Hippocampal formation (tissue), 2 donors: ENCODE data around the gene CKLF.
A peak's percentile ranks its signal among the peaks of the same experiment; 100 is the strongest.
"Not testable (repeated sequence)": the region's sequence is repeated elsewhere in the genome, so short reads cannot be mapped to it uniquely, and the experiment has no call there.

Source experiments
- DNase-seq, 2 donors: peaks; one replicate each; lab custom pipeline; 2025; lab: John Stamatoyannopoulos, UW

Gene CKLF

DNA sequence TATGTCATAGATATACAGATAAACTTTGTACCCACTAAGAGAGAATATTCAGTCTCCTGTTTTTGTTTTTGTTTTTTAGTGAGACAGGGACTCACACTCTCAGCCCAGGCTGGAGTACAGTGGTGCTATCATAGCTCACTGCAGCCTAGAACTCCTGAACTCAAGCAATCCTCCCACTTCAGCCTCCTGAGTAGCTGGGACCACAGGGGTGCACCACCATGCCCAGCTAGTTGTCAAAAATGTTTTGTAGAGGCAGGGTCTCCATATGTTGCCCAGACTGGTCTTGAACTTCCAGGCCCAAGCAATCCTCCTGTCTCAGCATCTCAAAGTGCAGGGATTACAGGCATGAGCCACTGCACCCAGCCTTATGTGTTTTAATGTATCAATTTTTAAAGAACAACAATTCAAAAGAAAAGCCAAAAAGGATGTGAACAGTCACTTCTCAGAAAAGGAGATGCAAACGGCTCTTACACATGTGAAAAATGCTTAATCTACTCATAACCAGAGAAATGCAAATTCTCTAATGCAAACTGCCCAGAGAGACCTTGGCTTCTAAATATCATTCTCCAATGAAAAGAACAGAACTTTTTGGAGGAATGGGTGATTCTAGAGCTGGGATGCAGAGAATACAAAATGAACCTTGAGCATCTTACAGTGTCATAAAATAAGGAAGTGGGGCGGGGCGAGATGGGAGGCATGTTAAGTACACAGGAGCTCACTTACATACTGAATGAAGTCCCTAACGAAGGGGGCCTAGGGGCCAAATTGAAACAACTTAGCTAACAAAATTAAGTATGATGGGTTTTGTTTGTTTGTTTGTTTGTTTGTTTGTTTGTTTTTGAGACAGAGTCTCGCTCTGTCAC lies 44.8 kb downstream of the CKLF start:
- DNase-seq, result no peak

DNA sequence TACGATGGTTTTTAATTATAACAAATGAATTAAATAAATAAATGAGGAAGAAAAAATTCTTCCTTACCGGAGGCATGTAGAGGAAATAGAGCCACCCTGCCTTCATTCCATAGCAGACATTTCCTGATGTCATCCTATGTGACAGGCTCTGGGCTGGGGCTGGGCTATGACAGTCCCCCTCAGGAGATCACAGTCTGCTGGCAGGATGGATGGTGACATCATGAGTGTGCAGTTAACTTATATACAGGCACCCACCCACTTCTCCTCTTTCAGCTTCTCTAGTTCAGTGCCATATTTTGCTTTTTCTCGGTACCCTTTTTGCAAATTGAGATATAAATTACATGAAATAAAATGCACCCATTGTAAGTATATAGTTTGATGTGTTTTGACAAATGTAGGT lies 45.7 kb downstream of the CKLF start:
- no peak for DNase-seq

DNA sequence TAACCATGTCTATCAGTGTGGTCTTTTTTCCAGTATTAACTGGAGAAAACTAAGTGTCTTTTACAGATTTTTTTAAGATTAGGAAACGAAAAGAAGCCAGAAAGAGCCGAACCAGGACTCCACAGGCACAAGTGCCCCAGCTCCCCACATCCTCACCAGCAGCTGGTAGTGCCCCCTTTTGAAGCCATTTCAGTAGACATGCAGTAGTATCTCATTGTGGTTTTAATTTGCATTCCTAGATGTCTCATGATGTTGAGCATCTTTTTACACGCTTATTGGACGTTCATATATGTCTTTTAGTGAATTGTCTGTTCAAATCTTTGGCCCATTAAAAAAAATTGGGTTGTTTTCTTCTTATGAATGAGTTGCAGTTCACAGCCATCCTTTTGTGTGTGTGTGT lies 47.4 kb downstream of the CKLF start:
- DNase-seq, result no peak

DNA sequence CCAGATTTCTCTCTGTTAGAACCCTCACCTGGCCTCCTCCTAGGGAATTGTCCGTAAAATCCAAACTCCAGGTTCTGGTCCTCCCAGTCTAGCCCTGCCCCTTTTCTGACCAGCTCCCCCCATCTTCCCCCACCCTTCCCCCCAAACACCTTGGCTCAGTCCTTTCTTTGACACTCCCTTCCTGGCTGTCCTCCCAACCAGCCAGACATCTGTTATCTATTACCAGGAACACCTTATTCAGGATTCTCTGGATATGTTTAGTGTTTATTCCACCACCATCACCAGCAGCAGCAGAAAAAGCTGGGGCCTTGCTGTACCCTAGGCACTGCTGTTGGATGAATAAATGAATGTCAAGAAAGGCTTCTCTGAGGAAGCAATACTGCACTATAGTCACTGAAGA lies 48.1 kb downstream of the CKLF start:
- no peak for DNase-seq

DNA sequence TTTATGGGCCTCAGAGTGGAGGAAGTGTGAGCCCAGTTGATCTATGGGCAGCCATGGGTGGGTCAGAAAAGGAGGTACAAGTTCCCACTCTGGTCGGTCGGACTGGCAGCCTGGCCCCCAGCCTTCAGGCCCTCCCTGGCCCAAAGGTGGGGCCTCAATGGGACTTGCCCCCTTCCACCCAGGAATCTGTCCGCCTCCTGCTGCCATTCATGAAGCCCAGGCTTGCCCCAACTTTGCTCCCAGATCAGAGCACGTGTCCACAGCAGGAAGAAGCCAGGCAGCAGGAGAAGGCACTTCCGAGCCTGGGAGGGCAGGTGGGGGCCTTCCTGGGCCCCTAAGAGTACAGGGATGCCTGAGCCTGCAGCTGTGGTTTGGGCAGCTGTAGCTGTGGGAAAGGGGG lies 49.1 kb downstream of the CKLF start:
- no peak for DNase-seq

DNA sequence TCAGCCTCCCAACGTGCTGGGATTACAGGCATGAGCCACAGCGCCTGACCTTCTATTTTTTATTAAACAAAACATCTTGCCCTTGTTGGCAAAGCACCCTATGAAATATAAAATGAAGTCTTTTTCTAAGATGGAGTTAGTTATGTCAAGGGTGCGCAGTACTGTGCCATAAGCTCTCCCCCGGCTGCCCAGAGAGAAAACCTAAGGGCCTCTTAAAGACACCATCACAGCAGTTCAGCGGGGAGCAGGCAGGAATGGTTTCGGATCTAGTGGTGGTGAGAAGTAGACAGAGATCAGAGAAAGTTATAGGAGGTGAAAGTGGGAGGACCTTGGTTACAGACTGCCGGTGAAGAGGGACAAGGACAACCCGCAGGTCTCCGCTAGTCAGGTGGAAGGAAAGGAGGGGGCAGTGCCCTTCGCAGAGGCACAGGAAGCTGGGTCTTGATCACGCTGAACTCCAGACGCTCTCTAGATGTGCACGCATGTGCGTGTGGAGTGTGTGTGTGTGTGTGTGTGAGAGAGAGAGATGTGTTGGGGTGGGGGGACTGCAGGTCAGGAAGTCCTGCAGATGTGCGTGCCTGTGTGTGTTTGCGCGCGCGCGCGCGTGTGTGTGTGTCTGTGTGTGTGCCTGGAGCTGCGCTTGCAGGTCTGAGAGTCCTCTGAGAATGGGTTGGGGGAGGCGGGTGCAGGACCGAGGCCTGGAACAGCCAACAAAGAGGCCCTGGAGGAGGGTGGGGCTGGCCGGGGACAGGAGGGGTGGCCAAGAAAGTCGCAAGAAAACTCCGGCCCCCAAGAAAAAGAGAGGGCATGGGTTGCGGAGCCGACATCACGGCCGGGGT lies 51.4 kb downstream of the CKLF start:
- peak in 1 of 2 donors; percentile 35 for DNase-seq

DNA sequence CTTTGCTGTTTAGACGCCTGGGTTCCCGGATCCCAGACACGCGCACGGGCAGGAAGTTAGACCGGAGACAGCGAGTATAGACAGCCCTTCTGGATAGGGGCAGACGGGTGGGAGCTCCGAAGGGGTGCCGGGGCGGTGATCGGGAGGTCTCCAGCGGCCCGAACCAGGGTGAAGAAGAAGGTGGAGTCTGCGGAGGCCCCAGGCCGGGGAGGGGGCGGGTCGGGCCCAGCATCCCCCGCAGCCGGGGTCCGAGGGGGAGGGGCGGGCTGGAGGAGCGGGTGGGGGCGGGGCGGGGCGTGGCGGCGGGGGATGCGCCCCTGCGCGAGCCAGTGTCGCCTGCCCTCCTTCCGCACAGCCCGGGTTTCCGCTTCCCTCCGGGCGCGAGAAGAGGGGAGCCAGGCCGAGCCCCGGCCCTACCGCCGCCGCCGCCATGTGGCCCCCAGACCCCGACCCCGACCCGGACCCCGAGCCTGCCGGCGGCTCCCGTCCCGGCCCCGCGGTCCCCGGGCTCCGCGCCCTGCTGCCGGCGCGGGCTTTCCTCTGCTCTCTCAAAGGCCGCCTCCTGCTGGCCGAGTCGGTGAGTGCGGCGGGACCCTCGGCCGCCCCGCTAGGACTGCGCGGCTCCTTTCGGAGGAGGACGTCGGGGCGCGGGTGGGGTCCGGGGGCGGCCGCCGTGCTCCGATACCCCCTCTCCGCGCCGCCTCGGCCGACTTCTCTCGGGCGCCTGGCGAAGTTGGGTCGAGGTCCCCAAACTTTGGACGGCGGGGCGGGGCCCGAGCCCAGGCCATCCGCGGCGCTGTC lies 52.2 kb downstream of the CKLF start, which contains the start of gene CMTM3:
Gene CMTM3, plus strand, starts transcription at position 329 of the 801 bp plus-strand sequence. Its CDS starts 102 bp downstream, at position 431.
- DNase-seq, result peak in 1 of 2 donors; percentile 43

DNA sequence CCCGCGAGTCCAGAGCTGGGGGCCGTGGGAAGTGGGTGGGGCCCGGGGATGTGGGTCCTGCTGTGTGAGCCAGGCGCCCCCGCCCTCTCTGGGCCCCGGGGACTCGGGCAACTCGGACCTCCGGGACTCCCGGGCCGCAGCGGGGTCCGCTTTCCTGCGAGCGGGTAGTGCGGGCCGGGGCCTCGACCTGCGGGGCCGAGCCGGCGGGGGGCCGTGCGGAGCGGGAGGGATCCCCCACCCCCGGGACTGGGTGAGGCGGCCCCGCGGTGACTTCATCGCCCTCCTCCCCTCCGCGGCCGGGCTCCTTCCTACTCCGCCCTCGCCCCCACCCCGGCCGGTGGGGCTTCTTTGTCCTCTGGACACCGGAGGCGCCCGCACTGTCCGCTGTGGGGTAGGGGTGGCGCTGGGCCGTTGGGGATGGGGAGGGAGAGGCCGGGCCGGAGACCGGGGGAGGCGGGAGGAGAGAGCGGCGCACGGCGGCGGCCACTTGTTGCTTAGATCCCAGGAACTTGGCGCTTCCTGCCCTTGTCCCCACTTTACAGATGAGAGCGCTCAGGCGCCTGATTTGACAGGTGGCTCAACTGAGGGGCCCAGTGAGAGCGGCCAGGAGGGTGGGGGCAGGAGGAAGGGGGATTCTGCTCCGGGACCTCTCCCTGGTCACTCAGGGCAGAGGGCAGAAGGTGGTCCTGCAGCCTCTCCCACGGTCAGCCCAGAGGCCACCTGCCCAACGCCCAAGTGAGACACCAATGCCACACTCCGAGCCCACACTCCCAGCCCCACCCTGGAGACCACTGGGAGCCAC lies 53.0 kb downstream of the CKLF start:
- no peak for DNase-seq

DNA sequence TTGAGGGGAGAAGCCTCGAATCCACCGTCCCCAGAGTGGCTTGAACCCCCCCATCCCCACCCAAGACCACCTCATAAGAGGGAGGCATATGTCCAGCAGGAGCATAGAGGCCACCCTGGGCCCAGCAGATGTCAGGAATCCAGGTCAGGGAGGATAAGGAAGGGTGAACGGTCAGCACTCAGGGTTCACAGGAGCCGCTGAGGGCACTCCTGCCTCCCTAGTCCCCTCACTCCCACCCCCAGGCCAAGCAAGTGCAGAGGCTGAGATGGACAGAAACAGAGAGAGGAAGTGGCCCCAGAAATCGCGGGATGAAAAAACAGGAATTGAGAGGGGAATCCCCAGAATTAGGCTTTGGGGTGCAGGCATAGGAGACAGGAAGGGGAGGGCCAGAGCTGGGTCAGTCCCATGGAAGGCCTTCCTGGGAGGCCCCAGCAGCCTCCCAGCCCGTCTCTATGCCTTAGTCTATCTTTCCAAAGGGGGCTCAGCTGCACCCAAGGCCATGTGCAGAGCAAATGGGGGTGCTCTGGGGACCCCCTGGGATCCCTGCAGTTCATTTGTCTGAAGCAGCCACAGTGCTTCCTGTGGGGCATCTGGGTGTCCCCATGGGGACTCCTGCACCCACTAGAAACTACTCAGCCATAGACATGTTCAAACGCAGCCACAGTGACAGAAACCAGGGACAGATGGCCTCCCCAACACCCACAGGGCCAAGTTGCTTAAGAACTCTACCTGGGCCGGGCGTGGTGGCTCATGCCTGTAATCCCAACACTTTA lies 53.8 kb downstream of the CKLF start:
- DNase-seq, result no peak

DNA sequence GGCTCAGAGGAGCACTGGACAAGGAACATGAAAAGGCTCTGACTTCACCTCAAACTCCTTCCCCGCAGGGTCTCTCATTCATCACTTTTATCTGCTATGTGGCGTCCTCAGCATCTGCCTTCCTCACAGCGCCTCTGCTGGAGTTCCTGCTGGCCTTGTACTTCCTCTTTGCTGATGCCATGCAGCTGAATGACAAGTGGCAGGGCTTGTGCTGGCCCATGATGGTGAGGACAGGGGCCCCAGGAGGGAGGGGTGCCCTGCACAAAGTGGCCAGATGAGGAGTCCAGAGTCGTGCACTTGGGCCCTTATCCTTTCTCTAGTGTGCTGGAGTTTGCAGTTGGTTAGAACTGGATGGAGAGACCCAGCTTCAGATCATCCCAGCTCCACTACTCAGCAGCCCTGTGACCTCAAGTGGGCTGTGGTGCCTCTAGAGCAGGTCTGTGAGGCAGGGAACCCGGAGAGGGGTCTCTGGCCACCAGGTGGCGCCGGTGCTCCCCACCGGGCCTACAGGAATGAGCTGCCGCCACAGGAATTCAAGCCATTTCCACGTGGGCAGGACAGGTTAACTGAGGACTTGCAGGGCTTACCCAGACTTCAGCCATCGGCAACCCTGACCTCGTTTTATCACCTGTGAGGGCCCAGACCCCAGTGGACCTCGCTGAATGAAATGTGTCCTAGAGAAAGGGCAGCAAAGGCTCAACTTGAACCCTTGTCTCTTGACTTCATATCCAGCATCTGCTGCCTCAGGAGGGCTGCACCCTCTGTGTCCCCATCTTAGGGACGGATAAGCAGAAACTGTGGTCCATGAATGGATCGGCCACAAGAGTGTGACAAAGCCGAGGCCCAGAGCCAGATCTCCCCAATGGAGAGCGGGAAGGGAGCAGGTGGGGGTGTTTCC lies 56.1 kb downstream of the CKLF start:
- DNase-seq, result peak; percentile 46 to 65

DNA sequence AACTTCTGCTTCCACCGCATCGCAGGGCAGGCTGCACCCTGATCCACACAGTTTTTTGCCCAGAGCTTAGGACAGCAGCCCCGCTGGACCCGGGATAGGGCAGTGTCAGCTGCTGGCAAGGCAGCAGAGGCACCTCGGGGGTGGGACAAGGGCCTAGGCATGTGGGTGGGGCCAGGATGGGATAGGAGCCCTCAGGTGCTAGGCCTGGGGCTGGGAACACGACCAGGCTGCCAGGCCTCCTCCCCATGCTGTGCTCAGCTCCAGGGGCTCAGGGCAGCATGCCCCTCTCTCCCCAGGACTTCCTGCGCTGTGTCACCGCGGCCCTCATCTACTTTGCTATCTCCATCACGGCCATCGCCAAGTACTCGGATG lies 56.7 kb downstream of the CKLF start:
- DNase-seq, result no peak

DNA sequence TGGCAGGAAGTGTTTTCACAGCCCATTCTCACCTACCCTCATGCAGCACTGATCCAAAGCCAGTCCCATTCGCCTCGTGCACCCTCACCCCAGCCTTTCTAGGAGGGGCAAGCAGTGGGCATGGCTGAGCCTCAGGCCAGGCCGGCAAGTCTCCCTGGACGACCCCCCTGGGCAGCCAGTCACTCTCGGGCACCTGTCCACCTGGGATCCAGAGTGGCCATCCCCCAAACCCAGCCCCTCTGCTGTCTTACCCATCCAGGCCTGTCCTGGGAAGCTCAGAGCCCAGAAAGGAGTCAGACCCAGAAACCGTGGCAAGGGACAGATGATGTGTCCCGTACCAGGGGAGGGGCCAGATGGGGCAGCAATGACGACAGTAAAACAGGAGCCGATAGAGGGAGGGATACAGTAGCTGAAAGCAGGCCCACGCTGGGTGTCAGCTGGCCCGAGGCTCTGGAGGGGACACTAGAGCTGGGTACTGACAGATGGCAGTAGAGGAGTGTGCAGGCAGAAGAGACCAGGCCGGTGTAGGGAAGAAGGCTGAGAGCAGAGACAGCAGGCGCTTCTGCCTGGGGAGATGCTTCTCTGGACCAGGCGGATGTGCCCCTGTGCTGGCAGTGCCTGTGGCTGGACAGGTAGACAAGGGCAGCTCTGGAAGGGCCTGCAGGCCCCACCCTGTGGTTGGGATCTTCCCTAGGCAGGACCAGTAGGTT lies 57.9 kb downstream of the CKLF start:
- no peak for DNase-seq

DNA sequence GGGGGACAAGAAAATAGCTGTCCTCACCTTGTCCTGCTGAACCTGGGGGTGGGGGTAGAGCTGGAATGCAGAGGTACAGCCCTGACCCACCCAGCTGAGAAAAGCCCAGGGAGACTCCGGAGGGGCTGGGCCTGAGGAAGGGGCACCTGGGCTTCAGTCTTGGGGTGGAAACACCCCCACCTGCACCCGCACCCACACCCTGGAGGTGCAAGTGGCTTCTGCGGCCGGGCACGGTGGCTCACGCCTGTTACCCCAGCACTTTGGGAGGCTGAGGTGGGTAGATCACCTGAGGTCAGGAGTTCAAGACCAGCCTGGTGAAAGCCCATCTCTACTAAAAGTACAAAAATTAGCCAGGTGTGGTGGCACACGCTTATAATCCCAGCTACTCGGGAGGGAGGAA lies 59.5 kb downstream of the CKLF start:
- DNase-seq, result not testable (repeated sequence)

DNA sequence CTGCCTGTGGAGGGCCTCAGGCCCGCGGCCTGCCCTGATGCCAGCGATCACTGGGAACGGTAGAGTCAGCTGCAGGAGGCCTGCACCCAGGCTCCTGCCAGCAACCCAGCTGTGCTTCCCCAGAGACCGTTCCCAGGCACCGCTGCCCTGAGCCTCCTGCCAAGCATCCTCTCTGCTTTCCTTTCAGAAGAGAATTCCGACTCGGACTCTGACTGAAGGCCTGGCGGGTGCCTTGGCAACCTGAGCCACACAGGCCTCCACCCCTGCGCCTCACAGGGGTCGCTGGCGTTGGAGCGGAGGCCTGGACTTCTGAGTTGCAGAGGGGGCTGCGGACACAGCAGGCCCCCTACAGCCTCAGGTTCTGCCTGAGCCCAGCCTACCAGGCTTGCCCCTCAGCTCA lies 60.0 kb downstream of the CKLF start:
- DNase-seq, result peak in 1 of 2 donors; percentile 47

DNA sequence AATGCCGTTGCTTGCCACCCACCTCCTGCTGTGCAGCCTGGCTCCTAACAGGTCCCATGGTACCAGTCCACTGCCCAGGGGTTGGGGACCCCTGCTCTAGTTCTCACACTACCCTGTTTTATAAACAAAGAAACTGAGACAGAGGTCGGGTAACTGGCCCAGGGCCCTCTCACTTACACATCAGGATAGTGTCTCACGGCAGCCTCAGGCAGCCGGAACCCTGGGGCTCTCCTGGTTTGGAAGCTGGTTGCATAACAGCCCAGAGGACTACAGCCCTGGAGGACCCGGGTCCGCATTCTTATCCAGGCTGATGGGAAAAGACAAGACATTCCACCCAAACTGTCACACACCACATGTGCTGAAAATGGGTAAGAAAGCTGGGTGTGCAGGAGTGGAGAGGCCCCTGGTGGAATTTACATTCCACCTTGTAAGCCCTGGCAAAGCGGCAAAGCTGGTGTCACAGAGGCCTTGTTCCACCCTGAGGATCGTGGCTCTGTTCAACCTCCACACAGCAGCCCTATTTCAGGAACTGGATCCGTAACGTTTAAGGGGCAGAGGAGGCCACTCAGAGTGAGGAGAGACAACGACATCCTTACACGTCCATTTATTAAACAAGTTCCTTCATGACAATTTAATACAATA lies 61.9 kb downstream of the CKLF start:
- no peak for DNase-seq
